DOHH2 (cell line): ENCODE measurements around the gene CPN2.

ENCODE experiments used
- H3F3A ChIP-seq: fragments of 200-600 bp; sonication (generic), shearing (Covaris generic); 2 replicates; pipeline ENCODE4 v1.6.0; 2016; ENCODE audit warnings: antibody characterized with exemption, mild to moderate bottlenecking; ENCODE audit not compliant: control insufficient read depth, insufficient read depth
- H3K27ac ChIP-seq: fragments of 200-600 bp; sonication (generic); 2 replicates; pipeline ENCODE4 v1.5.1; 2014; ENCODE audit warnings: low read depth, mild to moderate bottlenecking, low read length, moderate library complexity
- H3K27me3 ChIP-seq: fragments of 200-600 bp; sonication (generic); 2 replicates; pipeline ENCODE4 v1.6.1; 2014; ENCODE audit warnings: mild to moderate bottlenecking, low read length, mixed read lengths; ENCODE audit not compliant: control insufficient read depth
- H3K36me3 ChIP-seq: fragments of 200-600 bp; sonication (generic); 2 replicates; pipeline ENCODE4 v1.6.1; 2014; ENCODE audit warnings: mild to moderate bottlenecking, low read length, moderate library complexity, mixed read lengths; ENCODE audit not compliant: control insufficient read depth
- H3K4me1 ChIP-seq: fragments of 200-600 bp; sonication (generic); 2 replicates; pipeline ENCODE4 v1.6.1; 2014; ENCODE audit warnings: mild to moderate bottlenecking, low read length, mixed read lengths; ENCODE audit not compliant: control insufficient read depth
- H3K4me2 ChIP-seq: fragments of 200-600 bp; sonication (generic); 2 replicates; pipeline ENCODE4 v1.6.0; 2014; ENCODE audit warnings: mild to moderate bottlenecking, low read length, moderate library complexity
- H3K4me3 ChIP-seq: fragments of 200-600 bp; sonication (generic); 2 replicates; pipeline ENCODE4 v1.5.1; 2014; ENCODE audit warnings: mild to moderate bottlenecking, low read length, mixed read lengths
- H3K79me2 ChIP-seq: fragments of 200-600 bp; sonication (generic); 2 replicates; pipeline ENCODE4 v1.6.1; 2014; ENCODE audit warnings: mild to moderate bottlenecking, low read length, mixed read lengths; ENCODE audit not compliant: control insufficient read depth
- H3K9me2 ChIP-seq: fragments of 200-600 bp; sonication (generic); replicated peaks from 2 replicates; pipeline ENCODE4 v1.6.1; 2014; ENCODE audit warnings: mild to moderate bottlenecking, low read length, mixed read lengths; ENCODE audit not compliant: control insufficient read depth
- H3K9me3 ChIP-seq: fragments of 200-600 bp; sonication (generic); 2 replicates; pipeline ENCODE4 v1.6.1; 2014; ENCODE audit warnings: antibody characterized with exemption, low read length, mixed read lengths; ENCODE audit not compliant: control insufficient read depth, insufficient read depth
- H4K20me1 ChIP-seq: fragments of 200-600 bp; sonication (generic); 2 replicates; pipeline ENCODE4 v1.6.0; 2014; ENCODE audit warnings: low read depth, mild to moderate bottlenecking, antibody characterized with exemption, low read length, moderate library complexity; ENCODE audit not compliant: control insufficient read depth, insufficient read depth
- CTCF ChIP-seq: fragments of 200-600 bp; sonication (generic); IDR thresholded peaks from one replicate; pipeline ENCODE4 v1.5.1; 2014; ENCODE audit warnings: antibody characterized with exemption, mild to moderate bottlenecking, low read depth, low read length; ENCODE audit not compliant: poor library complexity, severe bottlenecking
- EZH2phosphoT487 ChIP-seq: fragments of 200-600 bp; sonication (generic); IDR thresholded peaks from 2 replicates; pipeline ENCODE4 v1.6.1; 2017; ENCODE audit warnings: borderline replicate concordance, mild to moderate bottlenecking, antibody characterized with exemption, low read length, moderate library complexity, mixed read lengths

CPN2 gene

GRCh38 chr3:194339840-194340239, 11.3 kb downstream of the CPN2 start:
- no peaks in the 10 kb centered on the region for H3K79me2 ChIP-seq
- no peaks in the 10 kb centered on the region for H3K27me3 ChIP-seq
- no peaks in the 10 kb centered on the region for H3F3A ChIP-seq
- no peaks in the 10 kb centered on the region for H3K36me3 ChIP-seq
- H3K4me3 ChIP-seq, result no peak overlapping the region
- H3K9me3 ChIP-seq, result no peaks in the 10 kb centered on the region
- no peaks in the 10 kb centered on the region for H4K20me1 ChIP-seq
- no peak for TF ChIP-seq CTCF
- TF ChIP-seq EZH2phosphoT487, result no peak
- no peaks in the 10 kb centered on the region for H3K9me2 ChIP-seq
- H3K4me2 ChIP-seq, result no peak overlapping the region
- H3K4me1 ChIP-seq, result no peaks in the 10 kb centered on the region
- no peak overlapping the region for H3K27ac ChIP-seq

GRCh38 chr3:194339356-194339755, 11.8 kb downstream of the CPN2 start:
- Histone ChIP-seq H3K4me3 (no peak overlapping the region), H3F3A (no peaks in the 10 kb centered on the region), H3K9me2 (no peaks in the 10 kb centered on the region), H3K4me2 (no peak overlapping the region), H3K4me1 (no peaks in the 10 kb centered on the region), H3K79me2 (no peaks in the 10 kb centered on the region), H4K20me1 (no peaks in the 10 kb centered on the region), H3K27me3 (no peaks in the 10 kb centered on the region), H3K27ac (no peak overlapping the region), H3K36me3 (no peaks in the 10 kb centered on the region), H3K9me3 (no peaks in the 10 kb centered on the region)
- TF ChIP-seq EZH2phosphoT487, result no peak
- peak; percentile 45 for TF ChIP-seq CTCF

- Histone ChIP-seq H3F3A (no peaks in the 10 kb centered on the region), H3K79me2 (no peaks in the 10 kb centered on the region), H3K9me2 (no peaks in the 10 kb centered on the region), H3K27ac (no peak overlapping the region), H3K4me1 (peaks cover 5% of the 10 kb centered on the region; the same call in 1 of the 2 replicates), H3K4me2 (no peak overlapping the region), H3K9me3 (no peaks in the 10 kb centered on the region), H3K36me3 (no peaks in the 10 kb centered on the region), H3K4me3 (no peak overlapping the region), H3K27me3 (peaks cover 5% of the 10 kb centered on the region), H4K20me1 (no peaks in the 10 kb centered on the region)
- TF ChIP-seq EZH2phosphoT487 (no peak), CTCF (no peak)
These were observed 13.0 kb downstream of the CPN2 start for GRCh38 chr3:194337965-194338753.
